ENCODE measurements around the gene PDXK.

The PDXK gene

DNA sequence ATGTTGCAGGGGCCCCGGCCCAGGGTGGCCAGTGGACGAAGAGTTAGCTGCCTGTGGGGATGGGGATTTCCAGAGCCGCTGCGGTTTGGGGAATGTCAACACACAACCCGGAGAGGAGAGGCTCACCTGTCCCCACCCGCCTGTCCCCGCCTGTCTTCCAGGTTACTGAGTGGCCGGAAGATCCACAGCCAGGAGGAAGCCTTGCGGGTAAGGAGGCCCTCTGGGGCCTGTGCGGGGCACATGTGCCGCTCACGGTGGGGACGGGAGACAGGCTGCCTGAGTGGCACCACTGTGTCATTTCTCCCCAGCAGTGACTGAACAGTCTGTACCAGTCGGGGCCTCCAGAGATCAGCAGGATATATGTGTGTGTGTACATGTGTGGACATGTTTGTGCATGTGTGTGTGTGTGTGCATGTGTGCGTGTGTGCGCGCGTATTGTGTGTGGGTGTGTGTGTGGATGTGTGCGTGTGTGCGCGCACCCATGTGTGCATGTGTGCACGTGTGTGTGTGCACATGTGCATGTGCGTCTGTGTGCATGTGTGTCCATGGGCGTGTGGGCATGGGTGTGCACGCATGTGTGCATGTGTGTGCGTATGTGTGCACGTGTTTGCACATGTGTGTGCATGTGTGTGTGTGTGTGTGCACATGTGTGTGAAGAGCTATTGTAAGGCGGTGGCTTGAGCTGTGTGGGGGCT lies 31.6 kb downstream of the PDXK start:
- no peak overlapping the region for H2AFZ ChIP-seq (ENCODE audit: low read depth, low read length)
- no peaks in the 10 kb centered on the region for H3K9me3 ChIP-seq (ENCODE audit: low read length)
- no peak overlapping the region for H3K4me3 ChIP-seq (ENCODE audit: low read length)
- no peaks in the 10 kb centered on the region for H3K4me1 ChIP-seq (ENCODE audit: insufficient read depth, low read length)
- peaks cover 54% of the 10 kb centered on the region for H3K36me3 ChIP-seq (ENCODE audit: insufficient read depth, low read length)
- H3K27me3 ChIP-seq (ENCODE audit: insufficient read depth, low read length): no peaks in the 10 kb centered on the region

DNA sequence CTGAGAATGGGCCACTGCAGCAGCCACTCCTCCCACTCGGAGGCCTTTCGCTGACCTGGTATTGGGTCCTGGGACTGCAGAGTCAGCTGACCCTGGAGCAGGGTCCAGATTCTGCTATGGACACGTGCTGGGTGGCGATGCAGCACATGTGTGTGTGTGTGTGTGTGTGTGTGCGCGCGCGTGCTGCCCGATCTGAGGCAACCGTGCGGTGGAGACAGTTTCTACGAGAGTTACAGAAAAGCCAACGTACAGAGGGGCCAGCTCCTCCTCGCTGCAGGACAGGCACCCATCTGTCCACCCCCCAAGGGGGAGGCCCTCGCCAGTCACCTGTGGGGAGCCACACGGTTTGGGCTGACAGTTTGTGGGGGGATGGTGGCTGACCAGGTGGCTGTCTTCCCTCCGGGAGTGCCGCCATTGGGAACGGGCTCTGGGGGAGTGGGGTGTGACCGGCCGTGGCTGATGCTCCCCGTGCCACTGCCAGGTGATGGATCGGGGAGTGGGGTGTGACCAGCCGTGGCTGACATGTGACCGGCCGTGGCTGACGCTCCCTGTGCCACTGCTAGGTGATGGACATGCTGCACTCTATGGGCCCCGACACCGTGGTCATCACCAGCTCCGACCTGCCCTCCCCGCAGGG lies 33.1 kb downstream of the PDXK start:
- Histone ChIP-seq H3K27me3 (ENCODE audit: insufficient read depth, low read length) (no peaks in the 10 kb centered on the region), H3K36me3 (ENCODE audit: insufficient read depth, low read length) (peaks cover 59% of the 10 kb centered on the region), H2AFZ (ENCODE audit: low read depth, low read length) (no peak overlapping the region), H3K4me3 (ENCODE audit: low read length) (no peak overlapping the region), H3K9me3 (ENCODE audit: low read length) (no peaks in the 10 kb centered on the region), H3K4me1 (ENCODE audit: insufficient read depth, low read length) (no peaks in the 10 kb centered on the region)

- no peaks in the 10 kb centered on the region for H3K9me3 ChIP-seq (ENCODE audit: low read length)
- no peaks in the 10 kb centered on the region for H3K4me1 ChIP-seq (ENCODE audit: insufficient read depth, low read length)
- H3K4me3 ChIP-seq (ENCODE audit: low read length): no peak overlapping the region
- peaks cover 51% of the 10 kb centered on the region for H3K36me3 ChIP-seq (ENCODE audit: insufficient read depth, low read length)
- H2AFZ ChIP-seq (ENCODE audit: low read depth, low read length): no peak overlapping the region
- H3K27me3 ChIP-seq (ENCODE audit: insufficient read depth, low read length): no peaks in the 10 kb centered on the region
These were observed 34.0 kb downstream of the PDXK start for GRCh38 chr21:43752758-43753438.

DNA sequence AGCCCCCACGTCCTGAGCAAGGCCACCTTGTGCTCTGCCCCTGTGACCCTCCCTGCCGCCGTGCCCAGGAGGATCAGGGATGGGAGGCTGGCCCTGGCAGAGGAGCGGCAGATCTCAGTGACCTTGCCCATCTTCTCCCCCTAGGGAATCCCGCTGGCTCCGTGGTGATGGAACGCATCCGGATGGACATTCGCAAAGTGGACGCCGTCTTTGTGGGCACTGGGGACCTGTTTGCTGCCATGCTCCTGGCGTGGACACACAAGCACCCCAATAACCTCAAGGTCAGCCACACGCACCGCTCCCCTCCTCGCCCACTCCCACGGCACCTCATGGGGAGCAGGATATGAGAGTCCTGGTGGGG lies 34.5 kb downstream of the PDXK start:
- no peak overlapping the region for H2AFZ ChIP-seq (ENCODE audit: low read depth, low read length)
- H3K4me1 ChIP-seq (ENCODE audit: insufficient read depth, low read length): no peaks in the 10 kb centered on the region
- no peaks in the 10 kb centered on the region for H3K27me3 ChIP-seq (ENCODE audit: insufficient read depth, low read length)
- H3K4me3 ChIP-seq (ENCODE audit: low read length): no peak overlapping the region
- H3K36me3 ChIP-seq (ENCODE audit: insufficient read depth, low read length): peaks cover 50% of the 10 kb centered on the region
- no peaks in the 10 kb centered on the region for H3K9me3 ChIP-seq (ENCODE audit: low read length)

DNA sequence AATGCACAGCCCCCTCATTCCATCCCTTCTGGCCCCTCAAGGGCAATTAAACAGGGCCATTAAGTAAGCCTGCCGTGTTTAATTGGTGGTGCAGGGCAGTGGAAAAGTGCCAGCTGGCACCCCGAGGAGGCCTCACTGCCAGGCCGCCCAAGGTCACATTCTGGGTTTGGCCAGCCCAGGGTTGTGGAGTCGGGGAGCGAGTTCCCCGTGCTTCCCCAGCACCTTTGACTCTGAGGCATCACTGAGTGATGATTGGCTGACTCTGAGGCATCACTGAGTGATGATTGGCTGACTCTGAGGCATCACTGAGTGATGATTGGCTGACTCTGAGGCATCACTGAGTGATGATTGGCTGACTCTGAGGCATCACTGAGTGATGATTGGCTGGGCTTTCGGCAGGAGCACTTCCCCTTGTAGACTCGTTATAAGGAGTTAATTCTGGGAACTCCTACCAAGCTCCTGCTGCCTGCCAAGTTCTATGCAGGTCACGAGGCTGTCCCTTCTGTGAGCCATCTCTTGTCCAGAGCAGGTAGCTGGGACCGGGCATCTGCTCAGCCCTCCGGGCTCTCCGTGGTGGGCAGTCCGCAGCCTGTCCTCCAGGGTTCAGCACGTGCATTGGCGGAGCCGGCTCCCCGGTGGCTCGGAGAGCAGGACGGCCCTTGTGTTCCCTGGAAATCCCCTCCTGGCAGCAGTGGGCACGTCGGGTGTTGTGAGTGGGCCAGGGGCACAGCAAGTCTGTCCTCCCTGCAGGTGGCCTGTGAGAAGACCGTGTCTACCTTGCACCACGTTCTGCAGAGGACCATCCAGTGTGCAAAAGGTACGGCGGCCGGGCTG lies 36.2 kb downstream of the PDXK start:
- no peaks in the 10 kb centered on the region for H3K9me3 ChIP-seq (ENCODE audit: low read length)
- H2AFZ ChIP-seq (ENCODE audit: low read depth, low read length): no peak overlapping the region
- no peaks in the 10 kb centered on the region for H3K4me1 ChIP-seq (ENCODE audit: insufficient read depth, low read length)
- no peak overlapping the region for H3K4me3 ChIP-seq (ENCODE audit: low read length)
- H3K36me3 ChIP-seq (ENCODE audit: insufficient read depth, low read length): peaks cover 51% of the 10 kb centered on the region
- no peaks in the 10 kb centered on the region for H3K27me3 ChIP-seq (ENCODE audit: insufficient read depth, low read length)

DNA sequence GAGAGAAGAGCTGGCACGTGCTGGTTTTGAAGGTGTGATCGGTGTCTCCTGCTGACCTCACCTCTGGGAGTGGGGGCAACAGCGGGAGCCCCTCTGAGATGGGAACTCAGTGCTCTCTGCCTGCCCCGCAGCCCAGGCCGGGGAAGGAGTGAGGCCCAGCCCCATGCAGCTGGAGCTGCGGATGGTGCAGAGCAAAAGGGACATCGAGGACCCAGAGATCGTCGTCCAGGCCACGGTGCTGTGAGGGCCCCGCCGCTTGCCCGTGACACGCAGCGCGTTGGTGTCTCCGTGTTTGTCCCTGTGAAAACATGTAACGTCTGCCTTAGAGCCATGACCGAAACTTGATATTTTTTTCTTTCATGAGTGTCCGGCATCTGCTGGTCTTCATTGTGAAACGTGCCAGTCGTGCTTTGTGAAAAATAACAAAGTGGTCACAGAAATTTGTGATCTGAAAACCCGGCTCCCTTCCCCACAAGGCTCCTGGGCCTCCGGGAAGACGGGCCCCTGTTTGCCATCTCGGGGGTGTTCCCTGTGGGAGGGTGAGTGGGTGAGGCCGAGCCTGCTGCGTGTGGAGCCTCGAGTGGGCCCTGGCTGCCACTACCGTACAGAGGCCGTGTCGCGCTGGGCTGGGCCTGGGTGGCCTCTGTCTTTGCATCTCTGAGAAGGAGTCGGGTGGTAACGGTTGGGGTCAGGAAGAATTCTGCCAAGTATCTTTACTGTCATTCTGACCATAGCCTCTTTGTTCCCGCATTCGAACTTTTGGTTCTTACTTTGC lies 37.1 kb downstream of the PDXK start:
- Histone ChIP-seq H3K4me1 (ENCODE audit: insufficient read depth, low read length) (no peaks in the 10 kb centered on the region), H3K4me3 (ENCODE audit: low read length) (no peak overlapping the region), H3K9me3 (ENCODE audit: low read length) (no peaks in the 10 kb centered on the region), H2AFZ (ENCODE audit: low read depth, low read length) (no peak overlapping the region), H3K27me3 (ENCODE audit: insufficient read depth, low read length) (no peaks in the 10 kb centered on the region), H3K36me3 (ENCODE audit: insufficient read depth, low read length) (peaks cover 47% of the 10 kb centered on the region)

DNA sequence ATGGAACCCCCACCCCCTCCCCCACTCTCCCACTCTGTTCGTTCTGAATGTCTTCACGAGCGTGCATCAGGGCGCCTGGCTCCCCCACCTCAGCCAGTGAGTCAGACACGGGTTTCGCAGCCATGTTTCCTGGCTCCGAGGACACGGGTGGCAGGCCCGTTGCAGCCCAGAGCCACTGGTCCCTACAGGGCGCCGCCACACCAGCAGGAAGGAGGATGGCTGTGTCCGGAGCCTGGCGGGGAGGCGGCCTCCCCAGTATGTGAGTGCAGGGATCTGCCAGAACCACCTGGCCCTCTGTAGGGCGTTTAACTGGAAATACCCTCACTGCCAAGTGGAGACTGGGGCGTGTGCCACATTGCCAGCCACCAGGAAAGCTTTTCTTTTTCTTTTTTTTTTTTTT lies 38.7 kb downstream of the PDXK start:
- Histone ChIP-seq H3K4me3 (ENCODE audit: low read length) (no peak overlapping the region), H3K27me3 (ENCODE audit: insufficient read depth, low read length) (no peaks in the 10 kb centered on the region), H3K36me3 (ENCODE audit: insufficient read depth, low read length) (peaks cover 44% of the 10 kb centered on the region), H2AFZ (ENCODE audit: low read depth, low read length) (no peak overlapping the region), H3K9me3 (ENCODE audit: low read length) (peaks cover 2% of the 10 kb centered on the region), H3K4me1 (ENCODE audit: insufficient read depth, low read length) (no peaks in the 10 kb centered on the region)

- H3K36me3 ChIP-seq (ENCODE audit: insufficient read depth, low read length): peaks cover 40% of the 10 kb centered on the region
- H2AFZ ChIP-seq (ENCODE audit: low read depth, low read length): no peak overlapping the region
- H3K4me1 ChIP-seq (ENCODE audit: insufficient read depth, low read length): no peaks in the 10 kb centered on the region
- H3K4me3 ChIP-seq (ENCODE audit: low read length): no peak overlapping the region
- peaks cover 2% of the 10 kb centered on the region for H3K9me3 ChIP-seq (ENCODE audit: low read length)
- no peaks in the 10 kb centered on the region for H3K27me3 ChIP-seq (ENCODE audit: insufficient read depth, low read length)
These were observed 39.2 kb downstream of the PDXK start for GRCh38 chr21:43758111-43758641.

- no peak overlapping the region for H3K4me3 ChIP-seq (ENCODE audit: low read length)
- peaks cover 2% of the 10 kb centered on the region for H3K9me3 ChIP-seq (ENCODE audit: low read length)
- H3K4me1 ChIP-seq (ENCODE audit: insufficient read depth, low read length): no peaks in the 10 kb centered on the region
- H3K27me3 ChIP-seq (ENCODE audit: insufficient read depth, low read length): no peaks in the 10 kb centered on the region
- H2AFZ ChIP-seq (ENCODE audit: low read depth, low read length): no peak overlapping the region
- H3K36me3 ChIP-seq (ENCODE audit: insufficient read depth, low read length): peaks cover 35% of the 10 kb centered on the region
These were observed 39.9 kb downstream of the PDXK start for GRCh38 chr21:43758811-43759210.

DNA sequence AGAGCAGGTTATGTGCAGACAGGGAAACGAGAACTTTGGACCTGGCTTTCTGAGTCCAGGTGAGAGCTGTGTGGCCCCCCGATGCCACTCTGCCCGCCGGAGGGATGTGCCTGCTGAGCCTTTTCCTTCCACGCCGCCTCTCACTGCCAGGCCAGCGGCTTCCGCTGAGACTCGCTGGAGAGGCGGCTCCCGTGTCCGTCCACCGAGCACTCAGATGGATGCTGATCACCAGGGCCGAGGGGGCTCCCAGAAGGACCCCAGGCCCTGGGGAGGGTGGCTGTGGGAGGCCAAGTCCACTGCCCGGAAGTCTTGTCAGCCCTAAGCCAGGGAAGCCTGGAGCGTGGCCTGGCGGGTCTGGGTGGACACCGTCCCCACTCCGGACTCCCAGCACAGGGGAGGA lies 40.7 kb downstream of the PDXK start:
- peaks cover 26% of the 10 kb centered on the region for H3K36me3 ChIP-seq (ENCODE audit: insufficient read depth, low read length)
- peaks cover 2% of the 10 kb centered on the region for H3K9me3 ChIP-seq (ENCODE audit: low read length)
- H3K27me3 ChIP-seq (ENCODE audit: insufficient read depth, low read length): no peaks in the 10 kb centered on the region
- H3K4me3 ChIP-seq (ENCODE audit: low read length): no peak overlapping the region
- no peak overlapping the region for H2AFZ ChIP-seq (ENCODE audit: low read depth, low read length)
- H3K4me1 ChIP-seq (ENCODE audit: insufficient read depth, low read length): no peaks in the 10 kb centered on the region

GRCh38 chr21:43760391-43760958 lies 41.5 kb downstream of the PDXK start:
- Histone ChIP-seq H3K27me3 (ENCODE audit: insufficient read depth, low read length) (no peaks in the 10 kb centered on the region), H3K36me3 (ENCODE audit: insufficient read depth, low read length) (peaks cover 21% of the 10 kb centered on the region), H3K4me1 (ENCODE audit: insufficient read depth, low read length) (no peaks in the 10 kb centered on the region), H3K4me3 (ENCODE audit: low read length) (no peak overlapping the region), H3K9me3 (ENCODE audit: low read length) (peaks cover 2% of the 10 kb centered on the region), H2AFZ (ENCODE audit: low read depth, low read length) (no peak overlapping the region)

DNA sequence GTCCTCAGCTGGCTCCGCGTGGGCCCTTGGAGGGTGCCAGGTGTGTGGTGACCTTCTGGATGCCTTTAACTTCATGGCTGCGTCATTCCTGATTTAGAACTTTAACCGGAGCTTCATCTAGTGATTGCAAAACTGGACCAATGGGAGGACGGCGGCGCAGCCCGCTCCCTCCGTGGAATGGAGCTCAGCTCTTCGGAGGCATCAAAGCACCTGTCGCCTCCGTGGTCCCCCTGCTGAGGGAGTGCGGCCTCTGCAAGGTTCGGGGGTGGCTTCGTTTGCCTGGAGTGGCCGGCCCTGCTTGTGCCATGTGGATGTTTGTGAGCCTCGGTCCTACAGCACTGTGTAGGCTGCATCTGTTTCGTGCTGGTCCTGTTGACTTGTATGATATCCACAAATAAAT lies 43.0 kb downstream of the PDXK start:
- Histone ChIP-seq H2AFZ (ENCODE audit: low read depth, low read length) (no peak overlapping the region), H3K27me3 (ENCODE audit: insufficient read depth, low read length) (no peaks in the 10 kb centered on the region), H3K4me1 (ENCODE audit: insufficient read depth, low read length) (no peaks in the 10 kb centered on the region), H3K36me3 (ENCODE audit: insufficient read depth, low read length) (peaks cover 8% of the 10 kb centered on the region), H3K9me3 (ENCODE audit: low read length) (peaks cover 2% of the 10 kb centered on the region), H3K4me3 (ENCODE audit: low read length) (no peak overlapping the region)
